ENCODE results near the gene LRRK1. TPM values are rescaled to one million over a fixed set of nuclear protein-coding genes. Genes with fewer than 3 reads are reported as not detected.
A peak's percentile ranks its signal among the peaks of the same experiment; 100 is the strongest.

Gene LRRK1
- total and polyA plus RNA-seq, 2 of the 4 experiments (the other 2 are of a cell fraction), result 3.0 to 5.8 TPM

- Histone ChIP-seq H3K9ac (ENCODE audit: low read depth, low read length) (no peak overlapping the region), H2BK20ac (ENCODE audit: low read depth, low read length) (no peak overlapping the region), H2BK15ac (ENCODE audit: low read depth, low read length) (no peak overlapping the region), H3K18ac (ENCODE audit: low read depth, low read length) (no peak overlapping the region), H4K5ac (ENCODE audit: low read depth, low read length) (no peak overlapping the region), H2AK9ac (replicated peaks; ENCODE audit: low read depth, low read length, poor library complexity) (peak overlapping the region; percentile 19), H4K91ac (ENCODE audit: insufficient read depth, low read depth, low read length) (no peak overlapping the region), H3K27ac (ENCODE audit: insufficient read depth, low read length) (no peak overlapping the region), H2BK5ac (ENCODE audit: low read depth, low read length, poor library complexity, severe bottlenecking) (no peak overlapping the region), H3K79me1 (ENCODE audit: low read depth in 1 of 2, low read length in 2 of 2) (no peaks in the 10 kb centered on the region), H3K9me1 (ENCODE audit: insufficient read depth, low read length) (no peaks in the 10 kb centered on the region), H3K4me3 (ENCODE audit: insufficient read depth, low read depth, low read length) (no peak overlapping the region), H3K4me1 (ENCODE audit: control insufficient read depth, insufficient read depth, low read length) (peaks cover 5% of the 10 kb centered on the region), H3K4ac (ENCODE audit: low read depth, low read length) (no peak overlapping the region), H3K36me3 (ENCODE audit: control insufficient read depth, insufficient read depth, low read length) (no peaks in the 10 kb centered on the region), H2AFZ (replicated peaks; ENCODE audit: low read length, poor library complexity) (no peak overlapping the region), H3K27me3 (ENCODE audit: control insufficient read depth, insufficient read depth, low read length) (no peaks in the 10 kb centered on the region), H2BK120ac (ENCODE audit: low read depth, low read length) (no peak overlapping the region), H3K4me2 (ENCODE audit: low read depth, low read length) (no peak overlapping the region), H3K14ac (replicated peaks; ENCODE audit: low read depth, low read length) (no peak overlapping the region), H4K8ac (ENCODE audit: low read depth in 2 of 2, low read length in 2 of 2) (no peak overlapping the region), H4K20me1 (ENCODE audit: insufficient read depth, low read length) (no peaks in the 10 kb centered on the region), H3K56ac (ENCODE audit: extremely low read depth, insufficient read depth, low read length) (no peak overlapping the region), H3K9me3 (ENCODE audit: control insufficient read depth, insufficient read depth, low read length) (no peaks in the 10 kb centered on the region), H2AK5ac (ENCODE audit: low read depth, low read length) (no peak overlapping the region; the same call in 1 of the 2 replicates), H3K23ac (ENCODE audit: low read depth, low read length) (no peak overlapping the region)
- DNase-seq (no peak), ATAC-seq (ENCODE audit: low read depth) (no peak)
- ChIA-PET POLR2A (ENCODE audit: unreplicated experiment) (no interaction called here), CTCF (interaction anchor here (1.2 kb wide), 1 partner anchor 141 kb away, joined by 4 read pairs; the partner anchor contains the start of gene CHSY1)
- in situ Hi-C loops (cut with MboI; ENCODE audit: low sequenced_read_pairs) (no loop called here), dilution Hi-C loops (cut with HindIII; ENCODE audit: low sequenced_read_pairs, unreplicated experiment) (no loop called here), intact Hi-C loops (cut with micrococcal nuclease) (no loop called here)
- 98% methylated on average over 11 of the region's 23 CpGs; no CpG with 5 or more reads in 1 of the 2 experiments for WGBS, 2 experiments (ENCODE audit: extremely low coverage in 2 of 2, insufficient read length in 1 of 2)
- BruUV-seq (replicated peaks), result no TSS peak
- TF ChIP-seq SMC3 (IDR thresholded peaks at IDR 0.05; ENCODE audit: low read depth, low read length), result no peak
- TF ChIP-seq USF2 (IDR thresholded peaks at IDR 0.05; ENCODE audit: low read depth, low read length), result no peak
- TF ChIP-seq RCOR1 (IDR thresholded peaks at IDR 0.05; ENCODE audit: insufficient replicate concordance, low read length), result no peak
- no peak for TF ChIP-seq CHD1 (IDR thresholded peaks at IDR 0.05; ENCODE audit: low read depth, low read length)
- TF ChIP-seq MXI1 (IDR thresholded peaks at IDR 0.05; ENCODE audit: borderline replicate concordance, low read depth, low read length), result no peak
- TF ChIP-seq MAZ (IDR thresholded peaks at IDR 0.05; ENCODE audit: borderline replicate concordance, low read depth, low read length), result no peak
- no peak for TF ChIP-seq RFX5 (IDR thresholded peaks at IDR 0.05; ENCODE audit: low read depth, low read length)
- no peak for TF ChIP-seq POLR2A (IDR thresholded peaks at IDR 0.05; ENCODE audit: low read depth, low read length)
- no peak for TF ChIP-seq CEBPB (IDR thresholded peaks at IDR 0.05; ENCODE audit: low read depth, low read length)
- TF ChIP-seq BHLHE40 (IDR thresholded peaks at IDR 0.05; ENCODE audit: low read depth, low read length), result no peak
- no peak for TF ChIP-seq NFE2L2 (IDR thresholded peaks at IDR 0.05; ENCODE audit: low read depth, low read length)
- TF ChIP-seq MAFK (IDR thresholded peaks at IDR 0.05; ENCODE audit: low read depth, low read length), result no peak
- no peak for TF ChIP-seq ELK1 (IDR thresholded peaks at IDR 0.05; ENCODE audit: borderline replicate concordance, low read depth, low read length)
- no peak for TF ChIP-seq CTCF (conservative IDR thresholded peaks at IDR 0.05; ENCODE audit: low read depth, low read length)
- TF ChIP-seq FOS (IDR thresholded peaks at IDR 0.05; ENCODE audit: low read depth, low read length), result no peak
Observed at GRCh38 chr15:101110681-101111569, 191.8 kb downstream of the LRRK1 start.
